Large intestine (tissue), 3 donors: ENCODE data around the gene VEPH1. TPM values are rescaled to one million over a fixed set of nuclear protein-coding genes. Genes with fewer than 3 reads are reported as not detected.

Source experiments
- DNase-seq, 2 donors: peaks; one replicate each; pipeline versions ENCODE4 v3.0.0 to v3.0.0-alpha.2; 2013
- H3K27ac ChIP-seq: one replicate; pipeline ENCODE4 v1.5.1; 2013; ENCODE audit warnings: low read length
- H3K27me3 ChIP-seq: 2 replicates; pipeline ENCODE4 v1.6.1; 2013; ENCODE audit warnings: low read length; ENCODE audit not compliant: control insufficient read depth, insufficient read depth
- H3K36me3 ChIP-seq: 2 replicates; pipeline ENCODE4 v1.6.1; 2013; ENCODE audit warnings: low read length; ENCODE audit not compliant: control insufficient read depth, insufficient read depth
- H3K4me1 ChIP-seq: one replicate; pipeline ENCODE4 v1.6.1; 2013; ENCODE audit warnings: low read length; ENCODE audit not compliant: control insufficient read depth, insufficient read depth
- H3K4me3 ChIP-seq: one replicate; pipeline ENCODE4 v1.5.1; 2013; ENCODE audit warnings: low read length
- H3K9me3 ChIP-seq: one replicate; pipeline ENCODE4 v1.6.1; 2013; ENCODE audit warnings: mild to moderate bottlenecking, low read depth, low read length, moderate library complexity; ENCODE audit not compliant: control insufficient read depth
- WGBS: methylation state at CpG from one replicate; pipeline ENCODE4 v1.1.5; 2013; ENCODE audit warnings: low lambda C conversion rate; ENCODE audit not compliant: insufficient coverage; 5-methylcytosine and 5-hydroxymethylcytosine counted together
- polyA plus RNA-seq: library from polyadenylated mRNA; unstranded; fragments of 120-200 nt; gene quantifications from one replicate; pipeline ENCODE4 v1.2.1, GENCODE V29; 2013

VEPH1 gene
- polyA plus RNA-seq, 1 donor = 0.63 TPM

DNA sequence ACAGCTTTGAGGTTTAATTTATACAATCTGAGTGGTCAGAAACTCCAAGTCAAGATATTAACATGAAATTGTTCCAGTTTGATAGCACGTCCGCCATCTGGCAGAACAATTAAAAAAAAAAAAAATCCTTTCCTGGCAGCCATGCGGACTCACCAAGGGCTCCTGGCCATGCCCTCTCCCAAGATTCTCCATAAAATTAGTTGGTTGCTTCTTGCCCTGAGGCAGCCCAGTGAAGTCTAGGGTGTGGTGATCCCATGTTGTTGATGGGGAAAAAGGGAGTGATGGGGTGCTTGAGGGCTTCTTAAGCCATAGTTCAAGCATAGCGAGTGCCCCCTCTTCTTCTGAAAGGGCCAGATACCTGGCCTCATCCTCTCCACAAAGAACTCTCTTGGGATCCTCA, 261.6 kb downstream of the VEPH1 start:
- Histone ChIP-seq H3K4me1 (no peaks in the 10 kb centered on the region), H3K27me3 (no peaks in the 10 kb centered on the region), H3K9me3 (no peaks in the 10 kb centered on the region), H3K4me3 (no peak overlapping the region), H3K36me3 (no peaks in the 10 kb centered on the region), H3K27ac (no peak overlapping the region)
- no CpG with 5 or more reads among the region's 4 CpGs for WGBS
- DNase-seq = no peak

- Histone ChIP-seq H3K9me3 (no peaks in the 10 kb centered on the region), H3K4me3 (no peak overlapping the region), H3K36me3 (no peaks in the 10 kb centered on the region), H3K4me1 (no peaks in the 10 kb centered on the region), H3K27ac (no peak overlapping the region), H3K27me3 (no peaks in the 10 kb centered on the region)
- WGBS = no CpG with 5 or more reads among the region's 1 CpG
- DNase-seq = no peak
These were observed 262.8 kb downstream of the VEPH1 start for GRCh38 chr3:157240408-157240807.

GRCh38 chr3:157239082-157239704, 264.0 kb downstream of the VEPH1 start:
- peak; percentile 60 to 67 for DNase-seq
- Histone ChIP-seq H3K27ac (no peak overlapping the region), H3K36me3 (no peaks in the 10 kb centered on the region), H3K9me3 (no peaks in the 10 kb centered on the region), H3K4me3 (no peak overlapping the region), H3K27me3 (no peaks in the 10 kb centered on the region), H3K4me1 (no peaks in the 10 kb centered on the region)
- WGBS = no CpG with 5 or more reads among the region's 5 CpGs

DNA sequence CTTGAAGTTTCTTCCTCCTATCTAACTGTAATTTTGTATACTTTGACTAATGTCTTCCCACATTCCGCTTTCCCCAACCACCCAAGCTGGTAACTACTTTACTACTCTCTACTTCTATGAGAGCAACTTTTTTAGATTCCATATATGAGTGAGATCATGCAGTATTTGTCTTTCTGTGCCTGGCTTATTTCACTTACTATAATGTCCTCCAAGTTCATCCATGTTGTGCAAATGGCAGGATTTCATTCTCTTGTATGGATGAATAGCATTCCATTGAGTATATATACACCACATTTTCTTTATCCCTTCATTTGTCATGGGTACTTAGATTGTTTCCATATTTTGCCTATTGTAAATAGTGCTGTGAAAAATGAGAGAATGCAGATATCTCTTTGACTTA, 264.8 kb downstream of the VEPH1 start:
- H3K27ac ChIP-seq = no peak overlapping the region
- no peak overlapping the region for H3K4me3 ChIP-seq
- H3K27me3 ChIP-seq = no peaks in the 10 kb centered on the region
- WGBS = 100% methylated on average over 1 of the region's 1 CpG
- H3K36me3 ChIP-seq = no peaks in the 10 kb centered on the region
- DNase-seq = peak in 1 of 2 donors; percentile 9
- no peaks in the 10 kb centered on the region for H3K4me1 ChIP-seq
- no peaks in the 10 kb centered on the region for H3K9me3 ChIP-seq

DNA sequence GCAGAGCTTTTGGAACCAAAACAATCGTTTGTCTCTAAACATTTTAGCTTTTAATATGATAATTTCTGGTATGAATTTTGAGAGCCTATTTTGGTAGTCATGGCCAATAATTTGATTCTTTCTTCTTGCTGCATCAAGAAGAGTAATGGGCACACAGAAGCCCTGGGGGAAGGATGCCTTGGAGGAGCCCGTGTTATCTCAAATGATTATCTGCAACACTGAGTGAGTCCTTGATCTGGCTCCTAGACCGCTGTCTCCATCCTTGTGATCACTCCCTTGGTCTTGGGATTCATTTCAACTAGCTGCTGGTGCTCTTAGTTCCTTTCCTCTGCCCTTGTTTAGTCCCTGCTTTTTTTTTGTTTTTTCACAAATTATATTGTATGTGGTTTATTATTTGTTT, 265.3 kb downstream of the VEPH1 start:
- no peaks in the 10 kb centered on the region for H3K4me1 ChIP-seq
- no CpG with 5 or more reads among the region's 3 CpGs for WGBS
- H3K9me3 ChIP-seq = no peaks in the 10 kb centered on the region
- DNase-seq = no peak
- no peaks in the 10 kb centered on the region for H3K27me3 ChIP-seq
- H3K4me3 ChIP-seq = no peak overlapping the region
- no peak overlapping the region for H3K27ac ChIP-seq
- H3K36me3 ChIP-seq = no peaks in the 10 kb centered on the region

- H3K4me3 ChIP-seq = no peak overlapping the region
- no peaks in the 10 kb centered on the region for H3K36me3 ChIP-seq
- H3K27me3 ChIP-seq = no peaks in the 10 kb centered on the region
- H3K4me1 ChIP-seq = no peaks in the 10 kb centered on the region
- no peak for DNase-seq
- H3K27ac ChIP-seq = no peak overlapping the region
- 88% methylated on average over 1 of the region's 2 CpGs for WGBS
- H3K9me3 ChIP-seq = no peaks in the 10 kb centered on the region
These were observed 267.9 kb downstream of the VEPH1 start for GRCh38 chr3:157235291-157235690.

DNA sequence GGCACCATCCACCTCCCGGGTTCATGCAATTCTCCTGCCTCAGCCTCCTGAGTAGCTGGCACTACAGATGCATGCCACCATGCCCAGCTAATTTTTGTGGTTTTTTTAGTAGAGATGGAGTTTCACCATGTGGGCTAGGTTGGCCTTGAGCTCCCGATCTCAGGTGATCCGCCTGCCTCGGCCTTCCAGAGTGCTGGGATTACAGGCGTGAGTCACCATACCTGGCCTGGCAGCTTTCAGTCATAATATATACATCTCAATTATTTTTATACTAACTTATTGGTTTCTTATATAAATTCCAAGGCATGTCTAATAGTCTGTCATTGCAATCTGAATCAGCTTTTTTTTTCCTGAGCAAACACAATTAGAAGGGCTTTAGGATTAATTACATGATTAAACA, 269.3 kb downstream of the VEPH1 start:
- Histone ChIP-seq H3K4me3 (no peak overlapping the region), H3K9me3 (no peaks in the 10 kb centered on the region), H3K36me3 (no peaks in the 10 kb centered on the region), H3K27ac (no peak overlapping the region), H3K4me1 (no peaks in the 10 kb centered on the region), H3K27me3 (no peaks in the 10 kb centered on the region)
- 80% methylated on average over 2 of the region's 5 CpGs for WGBS
- no peak for DNase-seq

DNA sequence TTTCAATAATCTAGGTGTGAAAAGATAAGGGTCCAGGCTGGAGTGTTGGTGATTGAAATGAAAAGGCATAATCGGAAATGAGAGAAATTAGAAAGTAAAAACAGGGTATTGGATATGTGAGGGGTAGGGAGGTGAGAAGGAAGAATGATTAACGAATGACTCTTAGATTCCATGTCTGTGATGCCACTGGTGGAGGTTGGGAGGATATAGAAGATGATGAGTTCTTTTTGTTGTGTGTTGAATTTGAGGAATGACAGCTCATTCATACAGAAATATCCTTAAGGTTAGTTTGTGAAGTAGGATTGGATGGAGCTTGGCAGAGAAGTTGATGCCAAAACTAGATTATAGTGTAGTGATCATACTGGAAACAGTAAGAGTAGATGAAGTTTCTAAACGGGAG, 271.1 kb downstream of the VEPH1 start:
- Histone ChIP-seq H3K9me3 (no peaks in the 10 kb centered on the region), H3K36me3 (no peaks in the 10 kb centered on the region), H3K27ac (no peak overlapping the region), H3K27me3 (no peaks in the 10 kb centered on the region), H3K4me3 (no peak overlapping the region), H3K4me1 (no peaks in the 10 kb centered on the region)
- whole genome bisulfite sequencing = 94% methylated on average over 2 of the region's 3 CpGs
- no peak for DNase-seq

- Histone ChIP-seq H3K4me3 (no peak overlapping the region), H3K36me3 (no peaks in the 10 kb centered on the region), H3K9me3 (no peaks in the 10 kb centered on the region), H3K27ac (no peak overlapping the region), H3K4me1 (no peaks in the 10 kb centered on the region), H3K27me3 (no peaks in the 10 kb centered on the region)
- no CpG with 5 or more reads among the region's 3 CpGs for WGBS
- no peak for DNase-seq
These were observed 272.1 kb downstream of the VEPH1 start for GRCh38 chr3:157231071-157231470.

- no peaks in the 10 kb centered on the region for H3K4me1 ChIP-seq
- H3K36me3 ChIP-seq = no peaks in the 10 kb centered on the region
- H3K9me3 ChIP-seq = no peaks in the 10 kb centered on the region
- H3K27ac ChIP-seq = no peak overlapping the region
- no peaks in the 10 kb centered on the region for H3K27me3 ChIP-seq
- H3K4me3 ChIP-seq = no peak overlapping the region
- no CpG with 5 or more reads among the region's 3 CpGs for WGBS
- no peak for DNase-seq
These were observed 276.9 kb downstream of the VEPH1 start for GRCh38 chr3:157226173-157226847.

GRCh38 chr3:157225001-157225400, 278.2 kb downstream of the VEPH1 start:
- H3K9me3 ChIP-seq = no peaks in the 10 kb centered on the region
- WGBS = 90% methylated on average over 1 of the region's 1 CpG
- H3K36me3 ChIP-seq = no peaks in the 10 kb centered on the region

More at GRCh38 chr3:157225001-157225400, 278.2 kb downstream of the VEPH1 start:
- DNase-seq = no peak
- no peaks in the 10 kb centered on the region for H3K27me3 ChIP-seq
- H3K27ac ChIP-seq = no peak overlapping the region
- H3K4me1 ChIP-seq = no peaks in the 10 kb centered on the region
- H3K4me3 ChIP-seq = no peak overlapping the region
